ENCODE results near the gene HBG2. TPM values are rescaled to one million over a fixed set of nuclear protein-coding genes. Genes with fewer than 3 reads are reported as not detected.

Gene HBG2
- polyA plus RNA-seq, 1 donor from 2014 or later = not detected

DNA sequence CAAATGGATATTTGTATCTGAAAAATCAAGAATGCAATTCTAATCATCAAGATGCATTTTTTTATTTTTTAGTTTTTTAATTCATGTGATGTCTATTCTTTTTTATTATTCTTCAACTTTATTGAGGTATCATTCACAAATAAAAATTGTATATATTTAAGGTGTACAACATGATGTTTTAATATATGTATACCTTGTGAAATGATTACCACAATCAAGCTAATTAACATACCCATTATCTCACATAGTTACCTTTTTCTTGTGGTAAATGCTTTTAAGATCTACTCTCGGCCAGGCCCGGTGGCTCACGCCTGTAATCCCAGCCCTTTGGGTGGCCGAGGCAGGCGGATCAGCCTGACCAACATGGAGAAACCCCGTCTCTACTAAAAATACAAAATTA, 31.4 kb downstream of the HBG2 start:
- no peaks in the 10 kb centered on the region for H3K36me3 ChIP-seq (ENCODE audit: insufficient read depth, low read length)
- no peak overlapping the region for H3K4me2 ChIP-seq (ENCODE audit: low read length)
- no peaks in the 10 kb centered on the region for H3K9me2 ChIP-seq (ENCODE audit: insufficient read depth, low read length)
- no peak overlapping the region for H3K9ac ChIP-seq (ENCODE audit: low read length)
- no peaks in the 10 kb centered on the region for H3K79me2 ChIP-seq (replicated peaks; ENCODE audit: insufficient read depth, low read length)
- H3K9me3 ChIP-seq (ENCODE audit: low read length) = no peaks in the 10 kb centered on the region
- TF ChIP-seq MXI1 (conservative IDR thresholded peaks at IDR 0.05; ENCODE audit: poor library complexity, severe bottlenecking) (no peak), EZH2 (IDR thresholded peaks at IDR 0.05; ENCODE audit: borderline replicate concordance, insufficient read depth, low read length, poor library complexity, severe bottlenecking) (no peak), EP300 (conservative IDR thresholded peaks at IDR 0.05; ENCODE audit: poor library complexity, severe bottlenecking) (no peak), TAF1 (IDR thresholded peaks at IDR 0.05; ENCODE audit: low read depth) (no peak)
- TF ChIP-seq, protein P1, sequence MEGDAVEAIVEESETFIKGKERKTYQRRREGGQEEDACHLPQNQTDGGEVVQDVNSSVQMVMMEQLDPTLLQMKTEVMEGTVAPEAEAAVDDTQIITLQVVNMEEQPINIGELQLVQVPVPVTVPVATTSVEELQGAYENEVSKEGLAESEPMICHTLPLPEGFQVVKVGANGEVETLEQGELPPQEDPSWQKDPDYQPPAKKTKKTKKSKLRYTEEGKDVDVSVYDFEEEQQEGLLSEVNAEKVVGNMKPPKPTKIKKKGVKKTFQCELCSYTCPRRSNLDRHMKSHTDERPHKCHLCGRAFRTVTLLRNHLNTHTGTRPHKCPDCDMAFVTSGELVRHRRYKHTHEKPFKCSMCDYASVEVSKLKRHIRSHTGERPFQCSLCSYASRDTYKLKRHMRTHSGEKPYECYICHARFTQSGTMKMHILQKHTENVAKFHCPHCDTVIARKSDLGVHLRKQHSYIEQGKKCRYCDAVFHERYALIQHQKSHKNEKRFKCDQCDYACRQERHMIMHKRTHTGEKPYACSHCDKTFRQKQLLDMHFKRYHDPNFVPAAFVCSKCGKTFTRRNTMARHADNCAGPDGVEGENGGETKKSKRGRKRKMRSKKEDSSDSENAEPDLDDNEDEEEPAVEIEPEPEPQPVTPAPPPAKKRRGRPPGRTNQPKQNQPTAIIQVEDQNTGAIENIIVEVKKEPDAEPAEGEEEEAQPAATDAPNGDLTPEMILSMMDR (IDR thresholded peaks at IDR 0.05; ENCODE audit: poor library complexity, severe bottlenecking) = no peak
- H3K27ac ChIP-seq (ENCODE audit: low read length) = no peak overlapping the region
- H3F3A ChIP-seq (ENCODE audit: insufficient read depth, low read length, poor library complexity, severe bottlenecking) = no peaks in the 10 kb centered on the region
- no peaks in the 10 kb centered on the region for H3K27me3 ChIP-seq (ENCODE audit: insufficient read depth, low read depth, low read length)
- H2AFZ ChIP-seq (ENCODE audit: low read depth, low read length) = no peak overlapping the region
- H4K20me1 ChIP-seq (ENCODE audit: insufficient read depth) = no peaks in the 10 kb centered on the region
- H3K4me3 ChIP-seq (ENCODE audit: low read length) = no peak overlapping the region

DNA sequence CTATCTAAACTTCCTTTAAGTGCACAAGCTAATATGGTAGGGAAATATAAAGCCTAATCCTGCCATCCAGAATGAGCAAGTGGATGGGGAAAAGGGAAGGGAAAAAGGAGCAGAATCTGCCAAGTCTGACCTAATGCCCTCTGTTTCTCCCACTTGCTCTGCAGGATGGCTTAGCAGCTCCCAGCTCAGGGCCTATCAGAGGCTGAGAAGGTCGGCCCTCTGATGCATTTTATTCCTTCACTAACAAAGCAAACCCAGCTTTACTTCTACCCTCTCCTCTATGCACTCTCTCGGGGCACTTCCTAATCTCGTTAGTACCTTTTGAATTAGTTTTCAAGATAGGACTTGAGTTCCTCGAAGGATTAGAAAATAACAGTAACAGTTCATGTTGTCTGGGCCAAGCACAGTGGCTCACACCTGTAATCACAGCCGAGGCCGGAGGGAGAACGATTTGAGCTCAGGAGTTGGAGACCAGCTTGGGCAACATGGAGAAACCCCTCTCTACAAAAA, 44.1 kb downstream of the HBG2 start:
- Histone ChIP-seq H3K27ac (ENCODE audit: low read length) (no peak overlapping the region), H3K27me3 (ENCODE audit: insufficient read depth, low read depth, low read length) (no peaks in the 10 kb centered on the region), H3K4me2 (ENCODE audit: low read length) (no peak overlapping the region), H3K36me3 (ENCODE audit: insufficient read depth, low read length) (no peaks in the 10 kb centered on the region), H3K4me3 (ENCODE audit: low read length) (no peak overlapping the region), H3K9me3 (ENCODE audit: low read length) (no peaks in the 10 kb centered on the region), H4K20me1 (ENCODE audit: insufficient read depth) (no peaks in the 10 kb centered on the region), H3F3A (ENCODE audit: insufficient read depth, low read length, poor library complexity, severe bottlenecking) (no peaks in the 10 kb centered on the region), H3K79me2 (replicated peaks; ENCODE audit: insufficient read depth, low read length) (no peaks in the 10 kb centered on the region), H3K9ac (ENCODE audit: low read length) (no peak overlapping the region), H2AFZ (ENCODE audit: low read depth, low read length) (no peak overlapping the region), H3K9me2 (ENCODE audit: insufficient read depth, low read length) (no peaks in the 10 kb centered on the region)
- TF ChIP-seq EP300 (conservative IDR thresholded peaks at IDR 0.05; ENCODE audit: poor library complexity, severe bottlenecking) (no peak), EZH2 (IDR thresholded peaks at IDR 0.05; ENCODE audit: borderline replicate concordance, insufficient read depth, low read length, poor library complexity, severe bottlenecking) (no peak), RAD21 (conservative IDR thresholded peaks at IDR 0.05) (no peak), TAF1 (IDR thresholded peaks at IDR 0.05; ENCODE audit: low read depth) (no peak), POLR2AphosphoS5 (IDR thresholded peaks at IDR 0.05) (no peak), SMC3 (conservative IDR thresholded peaks at IDR 0.05; ENCODE audit: poor library complexity) (no peak), MXI1 (conservative IDR thresholded peaks at IDR 0.05; ENCODE audit: poor library complexity, severe bottlenecking) (no peak)
- TF ChIP-seq, protein P2, sequence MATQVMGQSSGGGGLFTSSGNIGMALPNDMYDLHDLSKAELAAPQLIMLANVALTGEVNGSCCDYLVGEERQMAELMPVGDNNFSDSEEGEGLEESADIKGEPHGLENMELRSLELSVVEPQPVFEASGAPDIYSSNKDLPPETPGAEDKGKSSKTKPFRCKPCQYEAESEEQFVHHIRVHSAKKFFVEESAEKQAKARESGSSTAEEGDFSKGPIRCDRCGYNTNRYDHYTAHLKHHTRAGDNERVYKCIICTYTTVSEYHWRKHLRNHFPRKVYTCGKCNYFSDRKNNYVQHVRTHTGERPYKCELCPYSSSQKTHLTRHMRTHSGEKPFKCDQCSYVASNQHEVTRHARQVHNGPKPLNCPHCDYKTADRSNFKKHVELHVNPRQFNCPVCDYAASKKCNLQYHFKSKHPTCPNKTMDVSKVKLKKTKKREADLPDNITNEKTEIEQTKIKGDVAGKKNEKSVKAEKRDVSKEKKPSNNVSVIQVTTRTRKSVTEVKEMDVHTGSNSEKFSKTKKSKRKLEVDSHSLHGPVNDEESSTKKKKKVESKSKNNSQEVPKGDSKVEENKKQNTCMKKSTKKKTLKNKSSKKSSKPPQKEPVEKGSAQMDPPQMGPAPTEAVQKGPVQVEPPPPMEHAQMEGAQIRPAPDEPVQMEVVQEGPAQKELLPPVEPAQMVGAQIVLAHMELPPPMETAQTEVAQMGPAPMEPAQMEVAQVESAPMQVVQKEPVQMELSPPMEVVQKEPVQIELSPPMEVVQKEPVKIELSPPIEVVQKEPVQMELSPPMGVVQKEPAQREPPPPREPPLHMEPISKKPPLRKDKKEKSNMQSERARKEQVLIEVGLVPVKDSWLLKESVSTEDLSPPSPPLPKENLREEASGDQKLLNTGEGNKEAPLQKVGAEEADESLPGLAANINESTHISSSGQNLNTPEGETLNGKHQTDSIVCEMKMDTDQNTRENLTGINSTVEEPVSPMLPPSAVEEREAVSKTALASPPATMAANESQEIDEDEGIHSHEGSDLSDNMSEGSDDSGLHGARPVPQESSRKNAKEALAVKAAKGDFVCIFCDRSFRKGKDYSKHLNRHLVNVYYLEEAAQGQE (IDR thresholded peaks at IDR 0.05; ENCODE audit: borderline replicate concordance) = no peak
- TF ChIP-seq, protein P1 (IDR thresholded peaks at IDR 0.05; ENCODE audit: poor library complexity, severe bottlenecking) = no peak
